HEK293 (cell line): Measurements from ENCODE around the gene MRPS27.

Experiments
- PBX3 ChIP-seq: sonication (generic); formaldehyde crosslinking; IDR thresholded peaks from 2 replicates; pipeline ENCODE4 v1.8.1; 2022; ENCODE audit warnings: mild to moderate bottlenecking, moderate library complexity, missing genetic modification reagents
- SCRT2 ChIP-seq: fragments of 450-650 bp; formaldehyde crosslinking; IDR thresholded peaks from 2 replicates; pipeline ENCODE4 v1.5.1; 2016; ENCODE audit warnings: missing biosample characterization, missing genetic modification characterization
- ZIC2 ChIP-seq: fragments of 450-650 bp; formaldehyde crosslinking; IDR thresholded peaks from 2 replicates; pipeline ENCODE4 v1.5.1; 2016; ENCODE audit warnings: missing biosample characterization, missing genetic modification characterization
- ZNF10 ChIP-seq: fragments of 450-650 bp; formaldehyde crosslinking; IDR thresholded peaks from 2 replicates; pipeline ENCODE4 v1.5.1; 2017; ENCODE audit warnings: missing biosample characterization, missing genetic modification characterization
- ZNF140 ChIP-seq: fragments of 450-650 bp; formaldehyde crosslinking; IDR thresholded peaks from 2 replicates; pipeline ENCODE4 v1.5.1; 2016; ENCODE audit warnings: missing biosample characterization, missing genetic modification characterization
- ZNF146 ChIP-seq: fragments of 450-650 bp; formaldehyde crosslinking; IDR thresholded peaks from 2 replicates; pipeline ENCODE4 v1.5.1; 2016; ENCODE audit warnings: missing biosample characterization, missing genetic modification characterization
- ZNF24 ChIP-seq: fragments of 450-650 bp; formaldehyde crosslinking; IDR thresholded peaks from 2 replicates; pipeline ENCODE4 v1.5.1; 2016; ENCODE audit warnings: missing biosample characterization, missing genetic modification characterization
- ZNF354C ChIP-seq: fragments of 450-650 bp; formaldehyde crosslinking; IDR thresholded peaks from 2 replicates; pipeline ENCODE4 v1.5.1; 2016; ENCODE audit warnings: missing biosample characterization, missing genetic modification characterization, low read depth, borderline replicate concordance
- ZNF433 ChIP-seq: fragments of 450-650 bp; formaldehyde crosslinking; IDR thresholded peaks from 2 replicates; pipeline ENCODE4 v1.5.1; 2016; ENCODE audit warnings: missing biosample characterization, missing genetic modification characterization, low read depth
- ZNF513 ChIP-seq: fragments of 450-650 bp; IDR thresholded peaks from 2 replicates; pipeline ENCODE4 v1.5.1; 2018; ENCODE audit warnings: missing biosample characterization, missing genetic modification characterization
- ZNF548 ChIP-seq: fragments of 450-650 bp; formaldehyde crosslinking; IDR thresholded peaks from 2 replicates; pipeline ENCODE4 v1.5.1; 2016; ENCODE audit warnings: missing biosample characterization, missing genetic modification characterization
- ZNF580 ChIP-seq: fragments of 450-650 bp; formaldehyde crosslinking; IDR thresholded peaks from 2 replicates; pipeline ENCODE4 v1.5.1; 2016; ENCODE audit warnings: missing biosample characterization, missing genetic modification characterization
- ZNF596 ChIP-seq: fragments of 450-650 bp; IDR thresholded peaks from 2 replicates; pipeline ENCODE4 v1.5.0; 2018; ENCODE audit warnings: missing biosample characterization, mild to moderate bottlenecking, missing genetic modification characterization, moderate library complexity
- ZNF747 ChIP-seq: fragments of 450-650 bp; formaldehyde crosslinking; IDR thresholded peaks from 2 replicates; pipeline ENCODE4 v1.5.1; 2016; ENCODE audit warnings: missing biosample characterization, missing genetic modification characterization
- ZNF76 ChIP-seq: fragments of 450-650 bp; formaldehyde crosslinking; IDR thresholded peaks from 2 replicates; pipeline ENCODE4; 2016; ENCODE audit warnings: low read depth, missing biosample characterization, missing genetic modification characterization, borderline replicate concordance
- ZSCAN23 ChIP-seq: fragments of 450-650 bp; formaldehyde crosslinking; IDR thresholded peaks from 2 replicates; pipeline ENCODE4 v1.5.1; 2016; ENCODE audit warnings: missing biosample characterization, missing genetic modification characterization
- TF ChIP-seq, protein P1 (sequence below): fragments of 450-650 bp; formaldehyde crosslinking; IDR thresholded peaks from 2 replicates; pipeline ENCODE4 v1.5.1; 2017; ENCODE audit warnings: missing biosample characterization, mild to moderate bottlenecking, missing genetic modification characterization, moderate library complexity
- TF ChIP-seq, protein P2 (sequence below): fragments of 450-650 bp; formaldehyde crosslinking; IDR thresholded peaks from 2 replicates; pipeline ENCODE4 v1.5.1; 2016; ENCODE audit warnings: missing biosample characterization, missing genetic modification characterization, borderline replicate concordance
- TF ChIP-seq, protein P3 (sequence below): fragments of 450-650 bp; formaldehyde crosslinking; IDR thresholded peaks from 2 replicates; pipeline ENCODE4 v1.5.1; 2017; ENCODE audit warnings: missing biosample characterization, missing genetic modification characterization
- TF ChIP-seq, protein P4 (sequence below): fragments of 450-650 bp; formaldehyde crosslinking; IDR thresholded peaks from 2 replicates; pipeline ENCODE4 v1.5.1; 2016; ENCODE audit warnings: missing biosample characterization, missing genetic modification characterization, borderline replicate concordance
- TF ChIP-seq, protein P5 (sequence below): fragments of 450-650 bp; formaldehyde crosslinking; IDR thresholded peaks from 2 replicates; pipeline ENCODE4 v1.5.1; 2016; ENCODE audit warnings: missing biosample characterization, missing genetic modification characterization

Gene MRPS27

DNA sequence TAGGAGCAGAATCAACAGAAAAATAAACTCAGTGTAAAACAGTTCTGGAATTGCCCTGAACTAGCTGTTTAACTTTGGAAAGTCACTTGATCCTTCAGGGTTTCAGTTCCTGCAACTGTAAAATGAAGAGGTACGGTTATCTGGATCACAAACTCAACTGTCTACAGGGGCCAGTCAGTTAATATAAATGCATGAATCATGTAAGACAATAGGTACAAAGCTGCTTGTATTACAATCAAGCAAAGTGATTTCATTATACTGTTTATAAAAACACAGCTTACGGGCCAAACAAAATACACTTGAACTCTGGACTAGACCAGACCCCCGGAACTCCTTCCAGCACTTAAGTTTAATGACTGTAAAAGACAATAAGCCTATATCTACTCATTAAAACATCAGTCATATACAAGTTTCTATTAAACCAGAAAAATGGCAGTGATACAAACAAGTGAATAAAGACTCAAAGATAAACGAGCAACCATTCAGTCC lies 73.0 kb downstream of the MRPS27 start (continued):
- TF ChIP-seq, protein P1, sequence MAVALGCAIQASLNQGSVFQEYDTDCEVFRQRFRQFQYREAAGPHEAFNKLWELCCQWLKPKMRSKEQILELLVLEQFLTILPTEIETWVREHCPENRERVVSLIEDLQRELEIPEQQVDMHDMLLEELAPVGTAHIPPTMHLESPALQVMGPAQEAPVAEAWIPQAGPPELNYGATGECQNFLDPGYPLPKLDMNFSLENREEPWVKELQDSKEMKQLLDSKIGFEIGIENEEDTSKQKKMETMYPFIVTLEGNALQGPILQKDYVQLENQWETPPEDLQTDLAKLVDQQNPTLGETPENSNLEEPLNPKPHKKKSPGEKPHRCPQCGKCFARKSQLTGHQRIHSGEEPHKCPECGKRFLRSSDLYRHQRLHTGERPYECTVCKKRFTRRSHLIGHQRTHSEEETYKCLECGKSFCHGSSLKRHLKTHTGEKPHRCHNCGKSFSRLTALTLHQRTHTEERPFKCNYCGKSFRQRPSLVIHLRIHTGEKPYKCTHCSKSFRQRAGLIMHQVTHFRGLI (tag by site-specific recombination) = peak; percentile 36; the same call in 1 of the 2 replicates
- TF ChIP-seq, protein P2, sequence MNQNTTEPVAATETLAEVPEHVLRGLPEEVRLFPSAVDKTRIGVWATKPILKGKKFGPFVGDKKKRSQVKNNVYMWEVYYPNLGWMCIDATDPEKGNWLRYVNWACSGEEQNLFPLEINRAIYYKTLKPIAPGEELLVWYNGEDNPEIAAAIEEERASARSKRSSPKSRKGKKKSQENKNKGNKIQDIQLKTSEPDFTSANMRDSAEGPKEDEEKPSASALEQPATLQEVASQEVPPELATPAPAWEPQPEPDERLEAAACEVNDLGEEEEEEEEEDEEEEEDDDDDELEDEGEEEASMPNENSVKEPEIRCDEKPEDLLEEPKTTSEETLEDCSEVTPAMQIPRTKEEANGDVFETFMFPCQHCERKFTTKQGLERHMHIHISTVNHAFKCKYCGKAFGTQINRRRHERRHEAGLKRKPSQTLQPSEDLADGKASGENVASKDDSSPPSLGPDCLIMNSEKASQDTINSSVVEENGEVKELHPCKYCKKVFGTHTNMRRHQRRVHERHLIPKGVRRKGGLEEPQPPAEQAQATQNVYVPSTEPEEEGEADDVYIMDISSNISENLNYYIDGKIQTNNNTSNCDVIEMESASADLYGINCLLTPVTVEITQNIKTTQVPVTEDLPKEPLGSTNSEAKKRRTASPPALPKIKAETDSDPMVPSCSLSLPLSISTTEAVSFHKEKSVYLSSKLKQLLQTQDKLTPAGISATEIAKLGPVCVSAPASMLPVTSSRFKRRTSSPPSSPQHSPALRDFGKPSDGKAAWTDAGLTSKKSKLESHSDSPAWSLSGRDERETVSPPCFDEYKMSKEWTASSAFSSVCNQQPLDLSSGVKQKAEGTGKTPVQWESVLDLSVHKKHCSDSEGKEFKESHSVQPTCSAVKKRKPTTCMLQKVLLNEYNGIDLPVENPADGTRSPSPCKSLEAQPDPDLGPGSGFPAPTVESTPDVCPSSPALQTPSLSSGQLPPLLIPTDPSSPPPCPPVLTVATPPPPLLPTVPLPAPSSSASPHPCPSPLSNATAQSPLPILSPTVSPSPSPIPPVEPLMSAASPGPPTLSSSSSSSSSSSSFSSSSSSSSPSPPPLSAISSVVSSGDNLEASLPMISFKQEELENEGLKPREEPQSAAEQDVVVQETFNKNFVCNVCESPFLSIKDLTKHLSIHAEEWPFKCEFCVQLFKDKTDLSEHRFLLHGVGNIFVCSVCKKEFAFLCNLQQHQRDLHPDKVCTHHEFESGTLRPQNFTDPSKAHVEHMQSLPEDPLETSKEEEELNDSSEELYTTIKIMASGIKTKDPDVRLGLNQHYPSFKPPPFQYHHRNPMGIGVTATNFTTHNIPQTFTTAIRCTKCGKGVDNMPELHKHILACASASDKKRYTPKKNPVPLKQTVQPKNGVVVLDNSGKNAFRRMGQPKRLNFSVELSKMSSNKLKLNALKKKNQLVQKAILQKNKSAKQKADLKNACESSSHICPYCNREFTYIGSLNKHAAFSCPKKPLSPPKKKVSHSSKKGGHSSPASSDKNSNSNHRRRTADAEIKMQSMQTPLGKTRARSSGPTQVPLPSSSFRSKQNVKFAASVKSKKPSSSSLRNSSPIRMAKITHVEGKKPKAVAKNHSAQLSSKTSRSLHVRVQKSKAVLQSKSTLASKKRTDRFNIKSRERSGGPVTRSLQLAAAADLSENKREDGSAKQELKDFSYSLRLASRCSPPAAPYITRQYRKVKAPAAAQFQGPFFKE (tag by site-specific recombination) = no peak
- TF ChIP-seq, protein P3, sequence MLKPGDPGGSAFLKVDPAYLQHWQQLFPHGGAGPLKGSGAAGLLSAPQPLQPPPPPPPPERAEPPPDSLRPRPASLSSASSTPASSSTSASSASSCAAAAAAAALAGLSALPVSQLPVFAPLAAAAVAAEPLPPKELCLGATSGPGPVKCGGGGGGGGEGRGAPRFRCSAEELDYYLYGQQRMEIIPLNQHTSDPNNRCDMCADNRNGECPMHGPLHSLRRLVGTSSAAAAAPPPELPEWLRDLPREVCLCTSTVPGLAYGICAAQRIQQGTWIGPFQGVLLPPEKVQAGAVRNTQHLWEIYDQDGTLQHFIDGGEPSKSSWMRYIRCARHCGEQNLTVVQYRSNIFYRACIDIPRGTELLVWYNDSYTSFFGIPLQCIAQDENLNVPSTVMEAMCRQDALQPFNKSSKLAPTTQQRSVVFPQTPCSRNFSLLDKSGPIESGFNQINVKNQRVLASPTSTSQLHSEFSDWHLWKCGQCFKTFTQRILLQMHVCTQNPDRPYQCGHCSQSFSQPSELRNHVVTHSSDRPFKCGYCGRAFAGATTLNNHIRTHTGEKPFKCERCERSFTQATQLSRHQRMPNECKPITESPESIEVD (tag by site-specific recombination) = peak; percentile 98
- TF ChIP-seq ZNF433 (no peak), ZNF548 (no peak), ZNF596 (tag by site-specific recombination) (peak; percentile 62), SCRT2 (tag by site-specific recombination) (no peak), ZNF354C (tag by site-specific recombination) (no peak), ZNF24 (peak; percentile 63; the same call in 1 of the 2 replicates), ZNF146 (tag by site-specific recombination) (peak; percentile 13; the same call in 1 of the 2 replicates), ZNF513 (tag by site-specific recombination) (peak; percentile 48; the same call in 1 of the 2 replicates), ZIC2 (tag by site-specific recombination) (no peak), ZNF580 (tag by site-specific recombination) (peak; percentile 72), ZNF140 (tag by site-specific recombination) (no peak), PBX3 (CRISPR knock-in tag) (no peak), ZSCAN23 (tag by site-specific recombination) (no peak), ZNF747 (tag by site-specific recombination) (no peak), ZNF10 (tag by site-specific recombination) (peak; percentile 43; the same call in 1 of the 2 replicates), ZNF76 (tag by site-specific recombination) (no peak)
- TF ChIP-seq, protein P4, sequence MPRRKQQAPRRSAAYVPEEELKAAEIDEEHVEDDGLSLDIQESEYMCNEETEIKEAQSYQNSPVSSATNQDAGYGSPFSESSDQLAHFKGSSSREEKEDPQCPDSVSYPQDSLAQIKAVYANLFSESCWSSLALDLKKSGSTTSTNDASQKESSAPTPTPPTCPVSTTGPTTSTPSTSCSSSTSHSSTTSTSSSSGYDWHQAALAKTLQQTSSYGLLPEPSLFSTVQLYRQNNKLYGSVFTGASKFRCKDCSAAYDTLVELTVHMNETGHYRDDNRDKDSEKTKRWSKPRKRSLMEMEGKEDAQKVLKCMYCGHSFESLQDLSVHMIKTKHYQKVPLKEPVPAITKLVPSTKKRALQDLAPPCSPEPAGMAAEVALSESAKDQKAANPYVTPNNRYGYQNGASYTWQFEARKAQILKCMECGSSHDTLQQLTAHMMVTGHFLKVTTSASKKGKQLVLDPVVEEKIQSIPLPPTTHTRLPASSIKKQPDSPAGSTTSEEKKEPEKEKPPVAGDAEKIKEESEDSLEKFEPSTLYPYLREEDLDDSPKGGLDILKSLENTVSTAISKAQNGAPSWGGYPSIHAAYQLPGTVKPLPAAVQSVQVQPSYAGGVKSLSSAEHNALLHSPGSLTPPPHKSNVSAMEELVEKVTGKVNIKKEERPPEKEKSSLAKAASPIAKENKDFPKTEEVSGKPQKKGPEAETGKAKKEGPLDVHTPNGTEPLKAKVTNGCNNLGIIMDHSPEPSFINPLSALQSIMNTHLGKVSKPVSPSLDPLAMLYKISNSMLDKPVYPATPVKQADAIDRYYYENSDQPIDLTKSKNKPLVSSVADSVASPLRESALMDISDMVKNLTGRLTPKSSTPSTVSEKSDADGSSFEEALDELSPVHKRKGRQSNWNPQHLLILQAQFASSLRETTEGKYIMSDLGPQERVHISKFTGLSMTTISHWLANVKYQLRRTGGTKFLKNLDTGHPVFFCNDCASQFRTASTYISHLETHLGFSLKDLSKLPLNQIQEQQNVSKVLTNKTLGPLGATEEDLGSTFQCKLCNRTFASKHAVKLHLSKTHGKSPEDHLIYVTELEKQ (tag by site-specific recombination) = peak; percentile 84; the same call in 1 of the 2 replicates
- TF ChIP-seq, protein P5, sequence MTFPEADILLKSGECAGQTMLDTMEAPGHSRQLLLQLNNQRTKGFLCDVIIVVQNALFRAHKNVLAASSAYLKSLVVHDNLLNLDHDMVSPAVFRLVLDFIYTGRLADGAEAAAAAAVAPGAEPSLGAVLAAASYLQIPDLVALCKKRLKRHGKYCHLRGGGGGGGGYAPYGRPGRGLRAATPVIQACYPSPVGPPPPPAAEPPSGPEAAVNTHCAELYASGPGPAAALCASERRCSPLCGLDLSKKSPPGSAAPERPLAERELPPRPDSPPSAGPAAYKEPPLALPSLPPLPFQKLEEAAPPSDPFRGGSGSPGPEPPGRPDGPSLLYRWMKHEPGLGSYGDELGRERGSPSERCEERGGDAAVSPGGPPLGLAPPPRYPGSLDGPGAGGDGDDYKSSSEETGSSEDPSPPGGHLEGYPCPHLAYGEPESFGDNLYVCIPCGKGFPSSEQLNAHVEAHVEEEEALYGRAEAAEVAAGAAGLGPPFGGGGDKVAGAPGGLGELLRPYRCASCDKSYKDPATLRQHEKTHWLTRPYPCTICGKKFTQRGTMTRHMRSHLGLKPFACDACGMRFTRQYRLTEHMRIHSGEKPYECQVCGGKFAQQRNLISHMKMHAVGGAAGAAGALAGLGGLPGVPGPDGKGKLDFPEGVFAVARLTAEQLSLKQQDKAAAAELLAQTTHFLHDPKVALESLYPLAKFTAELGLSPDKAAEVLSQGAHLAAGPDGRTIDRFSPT = peak; percentile 92
